HL-60 (cell line): ENCODE data around the gene CXCR5.

Experiments
- DNase-seq, 2 experiments: peaks; one replicate each; pipeline ENCODE4 v3.0.0-alpha.2; 2010 to 2020; ENCODE audit warnings: low read depth in 1 of 2, low spot score in 1 of 2
- H3K27ac ChIP-seq: fragments of 250-450 bp; sonication (Bioruptor Pico); replicated peaks from 2 replicates; pipeline ENCODE4 v1.5.1; 2020; ENCODE audit warnings: mild to moderate bottlenecking, moderate library complexity
- H3K27me3 ChIP-seq: fragments of 250-450 bp; sonication (Bioruptor Pico); 2 replicates; pipeline ENCODE4 v1.5.1; 2021; ENCODE audit warnings: mild to moderate bottlenecking, moderate library complexity; ENCODE audit not compliant: insufficient read depth, poor library complexity, severe bottlenecking
- H3K4me3 ChIP-seq: replicated peaks from 2 replicates; pipeline ENCODE4 v1.5.1; 2011; ENCODE audit warnings: mild to moderate bottlenecking, control low read depth, low read length; ENCODE audit not compliant: insufficient read depth
- GABPA ChIP-seq: IDR thresholded peaks from 2 replicates; pipeline ENCODE4 v1.6.1; 2012; ENCODE audit warnings: low read depth
- POLR2AphosphoS5 ChIP-seq: IDR thresholded peaks from 2 replicates; pipeline ENCODE4 v1.6.1; 2012; ENCODE audit warnings: low read depth
- SPI1 ChIP-seq: IDR thresholded peaks from 2 replicates; pipeline ENCODE4 v1.6.1; 2012; ENCODE audit warnings: low read depth, mild to moderate bottlenecking, borderline replicate concordance
- TF ChIP-seq, protein P1 (sequence below): IDR thresholded peaks from one replicate; pipeline ENCODE4 v1.5.1; 2011; ENCODE audit warnings: low read length, control low read depth, inconsistent platforms; ENCODE audit not compliant: insufficient read depth
- TF ChIP-seq, protein P2 (sequence below): IDR thresholded peaks from 2 replicates; pipeline ENCODE4 v1.6.1; 2012; ENCODE audit warnings: low read depth; ENCODE audit not compliant: insufficient replicate concordance

The CXCR5 gene

DNA sequence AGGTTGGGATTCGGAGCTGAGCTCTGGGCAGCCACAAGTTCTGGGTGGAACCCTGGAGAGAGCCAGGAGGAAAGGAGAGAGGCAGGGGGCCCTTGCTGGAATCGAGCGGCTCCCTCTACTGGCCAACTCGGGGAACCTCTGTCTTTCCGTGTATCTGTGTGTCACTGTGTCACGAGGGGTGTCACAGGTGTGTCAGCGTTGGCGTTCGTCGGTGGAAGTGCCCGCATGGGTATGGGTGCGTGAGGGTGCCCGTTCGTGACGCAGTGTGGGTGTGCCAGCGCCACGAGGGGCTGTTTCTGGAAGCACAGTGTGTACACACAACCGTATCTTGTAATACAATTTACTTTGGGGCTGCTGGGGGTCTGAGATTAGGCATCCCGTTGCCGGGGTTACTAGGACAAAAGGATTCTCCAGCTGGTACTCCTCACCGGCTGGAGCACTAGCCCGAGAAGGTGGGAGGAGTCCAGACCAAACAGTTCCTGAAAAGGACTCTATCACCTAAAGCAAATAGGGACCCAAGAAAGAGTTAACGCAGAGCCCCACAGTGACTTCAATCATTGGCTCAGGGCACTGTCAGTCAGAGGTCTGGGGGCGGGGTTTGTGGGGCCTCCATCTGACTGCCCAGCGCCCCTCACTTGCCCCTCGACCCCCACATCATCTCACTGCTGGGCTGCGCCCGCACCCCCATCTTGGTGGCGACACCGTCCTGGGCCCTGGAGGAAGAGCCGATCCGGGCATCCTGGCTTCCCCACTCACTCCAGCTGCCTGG, 44.6 kb downstream of the CXCR5 start:
- TF ChIP-seq, protein P1, sequence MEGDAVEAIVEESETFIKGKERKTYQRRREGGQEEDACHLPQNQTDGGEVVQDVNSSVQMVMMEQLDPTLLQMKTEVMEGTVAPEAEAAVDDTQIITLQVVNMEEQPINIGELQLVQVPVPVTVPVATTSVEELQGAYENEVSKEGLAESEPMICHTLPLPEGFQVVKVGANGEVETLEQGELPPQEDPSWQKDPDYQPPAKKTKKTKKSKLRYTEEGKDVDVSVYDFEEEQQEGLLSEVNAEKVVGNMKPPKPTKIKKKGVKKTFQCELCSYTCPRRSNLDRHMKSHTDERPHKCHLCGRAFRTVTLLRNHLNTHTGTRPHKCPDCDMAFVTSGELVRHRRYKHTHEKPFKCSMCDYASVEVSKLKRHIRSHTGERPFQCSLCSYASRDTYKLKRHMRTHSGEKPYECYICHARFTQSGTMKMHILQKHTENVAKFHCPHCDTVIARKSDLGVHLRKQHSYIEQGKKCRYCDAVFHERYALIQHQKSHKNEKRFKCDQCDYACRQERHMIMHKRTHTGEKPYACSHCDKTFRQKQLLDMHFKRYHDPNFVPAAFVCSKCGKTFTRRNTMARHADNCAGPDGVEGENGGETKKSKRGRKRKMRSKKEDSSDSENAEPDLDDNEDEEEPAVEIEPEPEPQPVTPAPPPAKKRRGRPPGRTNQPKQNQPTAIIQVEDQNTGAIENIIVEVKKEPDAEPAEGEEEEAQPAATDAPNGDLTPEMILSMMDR: peak; percentile 97
- TF ChIP-seq GABPA: no peak
- no peak; the same call in 1 of the 2 replicates for TF ChIP-seq SPI1
- peak; percentile 92 to 93 for DNase-seq
- Histone ChIP-seq H3K27ac (peak overlapping the region; percentile 91), H3K27me3 (no peaks in the 10 kb centered on the region), H3K4me3 (peak overlapping the region; percentile 76)

DNA sequence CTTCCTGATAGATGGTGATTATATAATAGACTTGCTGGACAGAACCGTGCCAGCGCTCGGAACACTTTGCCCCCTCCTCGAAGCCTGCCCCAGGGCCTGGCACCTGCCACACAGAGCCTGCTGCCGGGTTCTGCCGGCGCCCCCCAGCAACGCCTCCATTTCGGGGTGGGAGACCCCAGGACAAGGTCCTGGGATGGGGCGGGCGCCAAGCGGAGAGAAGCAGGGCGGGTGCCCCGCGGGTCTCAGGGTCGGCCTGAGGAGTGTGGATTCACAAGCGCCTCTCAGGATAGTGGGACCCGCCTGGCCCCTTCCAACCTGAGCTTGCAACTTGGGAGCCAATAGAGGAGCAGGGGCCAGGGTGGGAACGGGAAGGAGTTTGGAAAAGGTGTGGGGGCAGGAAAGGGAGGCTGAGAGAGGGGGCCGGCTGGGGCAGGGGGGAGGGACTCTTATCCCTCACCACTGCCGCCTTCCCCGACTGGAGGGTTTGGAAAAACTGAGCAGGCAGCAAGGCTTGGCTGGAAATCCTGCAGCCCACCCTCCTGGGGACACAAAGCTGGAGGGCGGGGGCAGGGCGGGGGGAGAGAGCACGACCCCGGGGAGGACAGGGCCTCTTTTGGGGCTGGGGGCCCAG, 45.3 kb downstream of the CXCR5 start:
- Histone ChIP-seq H3K27ac (peak overlapping the region; percentile 91), H3K27me3 (no peaks in the 10 kb centered on the region), H3K4me3 (peak overlapping the region; percentile 76)
- no peak for DNase-seq
- TF ChIP-seq, protein P1: no peak
- TF ChIP-seq, protein P2, sequence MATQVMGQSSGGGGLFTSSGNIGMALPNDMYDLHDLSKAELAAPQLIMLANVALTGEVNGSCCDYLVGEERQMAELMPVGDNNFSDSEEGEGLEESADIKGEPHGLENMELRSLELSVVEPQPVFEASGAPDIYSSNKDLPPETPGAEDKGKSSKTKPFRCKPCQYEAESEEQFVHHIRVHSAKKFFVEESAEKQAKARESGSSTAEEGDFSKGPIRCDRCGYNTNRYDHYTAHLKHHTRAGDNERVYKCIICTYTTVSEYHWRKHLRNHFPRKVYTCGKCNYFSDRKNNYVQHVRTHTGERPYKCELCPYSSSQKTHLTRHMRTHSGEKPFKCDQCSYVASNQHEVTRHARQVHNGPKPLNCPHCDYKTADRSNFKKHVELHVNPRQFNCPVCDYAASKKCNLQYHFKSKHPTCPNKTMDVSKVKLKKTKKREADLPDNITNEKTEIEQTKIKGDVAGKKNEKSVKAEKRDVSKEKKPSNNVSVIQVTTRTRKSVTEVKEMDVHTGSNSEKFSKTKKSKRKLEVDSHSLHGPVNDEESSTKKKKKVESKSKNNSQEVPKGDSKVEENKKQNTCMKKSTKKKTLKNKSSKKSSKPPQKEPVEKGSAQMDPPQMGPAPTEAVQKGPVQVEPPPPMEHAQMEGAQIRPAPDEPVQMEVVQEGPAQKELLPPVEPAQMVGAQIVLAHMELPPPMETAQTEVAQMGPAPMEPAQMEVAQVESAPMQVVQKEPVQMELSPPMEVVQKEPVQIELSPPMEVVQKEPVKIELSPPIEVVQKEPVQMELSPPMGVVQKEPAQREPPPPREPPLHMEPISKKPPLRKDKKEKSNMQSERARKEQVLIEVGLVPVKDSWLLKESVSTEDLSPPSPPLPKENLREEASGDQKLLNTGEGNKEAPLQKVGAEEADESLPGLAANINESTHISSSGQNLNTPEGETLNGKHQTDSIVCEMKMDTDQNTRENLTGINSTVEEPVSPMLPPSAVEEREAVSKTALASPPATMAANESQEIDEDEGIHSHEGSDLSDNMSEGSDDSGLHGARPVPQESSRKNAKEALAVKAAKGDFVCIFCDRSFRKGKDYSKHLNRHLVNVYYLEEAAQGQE: no peak
- TF ChIP-seq GABPA: no peak
- TF ChIP-seq SPI1: no peak
- TF ChIP-seq POLR2AphosphoS5: no peak; the same call in 1 of the 2 replicates

DNA sequence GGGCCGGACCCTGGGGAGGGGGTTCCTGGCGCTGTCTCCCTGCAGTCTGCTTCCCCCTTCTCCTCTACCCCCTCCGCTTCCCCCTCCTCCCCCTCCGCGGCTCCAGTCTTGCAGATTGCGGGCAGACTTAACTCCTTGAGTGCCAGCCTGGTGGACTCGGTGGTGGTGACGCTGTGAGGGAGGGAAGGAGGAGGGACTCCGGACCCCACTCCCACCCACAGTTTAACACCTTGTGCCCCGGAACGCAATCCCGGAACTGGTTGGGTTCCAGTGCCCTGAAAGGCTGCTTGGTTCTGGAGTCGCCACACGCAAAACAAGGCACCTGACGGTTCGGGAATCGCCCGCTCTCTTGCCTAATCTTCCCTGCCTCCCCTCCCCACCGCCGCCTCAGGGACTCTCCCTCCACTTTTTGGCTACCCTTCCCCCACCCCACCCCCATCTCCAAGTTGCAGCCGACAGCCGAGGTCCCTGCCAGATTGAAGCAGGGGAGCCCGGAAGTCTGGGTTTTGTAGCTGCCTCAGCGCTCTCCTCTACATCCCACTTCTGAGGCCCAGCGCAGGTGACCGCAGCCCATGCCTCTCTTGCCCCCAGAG, 45.9 kb downstream of the CXCR5 start:
- peak overlapping the region; percentile 91 for H3K27ac ChIP-seq
- H3K4me3 ChIP-seq: peak overlapping the region; percentile 76
- peak; percentile 88 to 96 for DNase-seq
- H3K27me3 ChIP-seq: no peaks in the 10 kb centered on the region
- TF ChIP-seq POLR2AphosphoS5: peak; percentile 59; the same call in 1 of the 2 replicates
- TF ChIP-seq, protein P1: no peak

DNA sequence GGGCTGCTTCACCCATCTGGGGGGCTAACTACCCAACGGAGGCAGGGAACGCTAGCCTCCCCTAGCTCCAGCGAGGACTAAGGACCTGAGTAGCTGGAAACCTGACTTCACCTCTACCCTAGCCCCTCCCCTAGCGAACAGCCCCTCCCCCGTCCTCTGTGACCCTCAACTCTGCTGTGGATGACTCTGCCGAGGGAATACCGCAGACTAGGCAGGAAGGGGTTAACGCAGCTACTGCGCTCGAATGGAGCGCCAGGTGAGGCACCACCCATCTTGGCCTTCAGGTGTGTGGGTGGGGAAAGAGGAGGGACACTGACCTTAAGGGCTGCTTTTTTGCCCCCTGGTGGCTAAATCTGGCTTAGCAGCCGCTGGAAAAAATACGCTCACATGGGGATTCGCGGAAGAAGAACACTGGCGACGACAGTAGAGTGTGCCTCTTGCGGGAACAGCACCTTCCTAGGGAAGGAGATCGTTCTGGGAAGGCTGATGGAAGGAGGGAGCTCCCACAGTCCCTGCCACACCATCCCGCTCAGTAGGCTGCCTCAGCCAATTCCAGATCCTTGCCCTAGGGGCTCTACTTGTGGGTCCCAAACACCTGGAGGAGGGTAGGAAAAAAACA, 46.5 kb downstream of the CXCR5 start:
- TF ChIP-seq POLR2AphosphoS5 (no peak), GABPA (no peak), SPI1 (no peak)
- TF ChIP-seq, protein P1: peak; percentile 99
- peak; percentile 74 to 84 for DNase-seq

More for the DNA sequence above, 46.5 kb downstream of the CXCR5 start:
- Histone ChIP-seq H3K27ac (peak overlapping the region; percentile 91), H3K4me3 (peak overlapping the region; percentile 76), H3K27me3 (no peaks in the 10 kb centered on the region)
